AG09319 (cell line): ENCODE measurements around the gene PDHA1.

Experiments
- DNase-seq: peaks from one replicate; pipeline ENCODE4 v3.0.0-alpha.2; 2010; ENCODE audit warnings: low read depth; ENCODE audit errors: extremely low read depth
- TF ChIP-seq, protein P1 (sequence below): IDR thresholded peaks from 2 replicates; pipeline ENCODE4 v1.5.1; 2011; ENCODE audit warnings: low read depth, mild to moderate bottlenecking, inconsistent platforms, low read length, moderate library complexity

PDHA1 gene

DNA sequence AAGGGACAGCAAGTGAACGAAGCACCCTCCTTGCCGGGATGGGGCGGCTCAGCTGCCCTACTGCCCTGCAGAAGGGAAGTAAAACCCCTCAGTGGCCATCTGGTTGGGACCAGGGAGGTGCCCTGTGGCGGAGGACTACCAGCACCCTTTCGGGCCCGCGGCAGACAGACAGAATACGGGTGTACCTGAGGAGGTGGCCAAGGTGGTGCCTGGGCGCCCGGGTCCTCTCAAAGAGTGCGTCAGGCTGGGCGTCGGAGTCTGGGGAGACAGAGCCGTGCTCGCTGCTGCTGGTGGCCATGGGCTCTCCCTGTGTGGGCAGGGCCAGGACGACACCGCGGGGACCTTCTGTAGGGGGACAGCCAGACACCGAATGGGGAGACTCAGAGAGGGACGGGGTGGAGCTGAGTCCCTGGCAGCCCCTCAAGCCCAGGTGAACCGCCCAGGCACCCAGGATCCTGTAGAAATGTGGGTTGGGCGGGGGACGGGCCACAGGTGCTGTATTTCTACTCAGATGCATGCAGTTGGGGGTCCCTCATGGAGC lies 29.7 kb downstream of the PDHA1 start:
- DNase-seq = no peak

DNA sequence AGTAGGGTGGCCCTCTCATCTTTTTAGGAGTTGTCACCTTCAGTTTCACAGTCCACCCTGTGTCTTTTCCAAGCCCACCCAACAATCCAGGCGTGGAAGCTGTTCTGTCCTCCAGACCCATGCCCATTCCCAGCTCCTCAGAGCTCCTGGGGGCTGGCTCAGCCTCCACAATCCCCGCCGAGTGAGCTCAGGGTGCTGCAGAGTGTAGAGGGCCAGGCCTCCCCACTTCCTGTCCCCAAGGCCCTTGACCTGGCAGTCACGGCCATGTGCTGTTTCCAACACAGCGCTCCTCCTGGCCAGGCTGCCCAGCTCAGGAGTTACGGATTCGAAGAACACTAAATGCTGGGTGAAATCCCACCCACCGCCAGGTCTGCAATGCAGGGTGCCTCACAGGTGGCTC lies 31.8 kb downstream of the PDHA1 start:
- no peak for DNase-seq

More for the DNA sequence above, 29.7 kb downstream of the PDHA1 start:
- TF ChIP-seq, protein P1, sequence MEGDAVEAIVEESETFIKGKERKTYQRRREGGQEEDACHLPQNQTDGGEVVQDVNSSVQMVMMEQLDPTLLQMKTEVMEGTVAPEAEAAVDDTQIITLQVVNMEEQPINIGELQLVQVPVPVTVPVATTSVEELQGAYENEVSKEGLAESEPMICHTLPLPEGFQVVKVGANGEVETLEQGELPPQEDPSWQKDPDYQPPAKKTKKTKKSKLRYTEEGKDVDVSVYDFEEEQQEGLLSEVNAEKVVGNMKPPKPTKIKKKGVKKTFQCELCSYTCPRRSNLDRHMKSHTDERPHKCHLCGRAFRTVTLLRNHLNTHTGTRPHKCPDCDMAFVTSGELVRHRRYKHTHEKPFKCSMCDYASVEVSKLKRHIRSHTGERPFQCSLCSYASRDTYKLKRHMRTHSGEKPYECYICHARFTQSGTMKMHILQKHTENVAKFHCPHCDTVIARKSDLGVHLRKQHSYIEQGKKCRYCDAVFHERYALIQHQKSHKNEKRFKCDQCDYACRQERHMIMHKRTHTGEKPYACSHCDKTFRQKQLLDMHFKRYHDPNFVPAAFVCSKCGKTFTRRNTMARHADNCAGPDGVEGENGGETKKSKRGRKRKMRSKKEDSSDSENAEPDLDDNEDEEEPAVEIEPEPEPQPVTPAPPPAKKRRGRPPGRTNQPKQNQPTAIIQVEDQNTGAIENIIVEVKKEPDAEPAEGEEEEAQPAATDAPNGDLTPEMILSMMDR = no peak

DNA sequence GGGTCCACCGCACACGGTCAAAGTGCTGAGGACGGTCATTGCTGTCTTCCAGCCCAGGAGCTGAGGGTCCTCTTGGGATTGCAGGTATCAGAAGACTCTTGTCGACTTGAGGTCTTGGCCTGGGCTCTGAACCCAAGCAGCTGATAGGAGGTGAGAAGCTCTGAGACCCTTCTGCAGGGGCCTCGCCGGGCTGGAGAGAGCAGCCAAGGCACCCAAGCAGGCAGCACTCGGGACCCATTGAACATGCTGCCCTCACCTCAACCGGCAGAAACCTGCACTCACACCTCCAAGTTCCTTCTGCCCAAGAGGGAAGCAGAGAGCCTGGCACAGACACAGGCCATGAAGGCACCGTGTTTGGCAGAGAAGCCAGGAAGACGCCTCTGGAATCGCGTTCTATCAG lies 34.1 kb downstream of the PDHA1 start:
- TF ChIP-seq, protein P1 = no peak
- no peak for DNase-seq

More for the DNA sequence above, 31.8 kb downstream of the PDHA1 start:
- TF ChIP-seq, protein P1 = no peak

DNA sequence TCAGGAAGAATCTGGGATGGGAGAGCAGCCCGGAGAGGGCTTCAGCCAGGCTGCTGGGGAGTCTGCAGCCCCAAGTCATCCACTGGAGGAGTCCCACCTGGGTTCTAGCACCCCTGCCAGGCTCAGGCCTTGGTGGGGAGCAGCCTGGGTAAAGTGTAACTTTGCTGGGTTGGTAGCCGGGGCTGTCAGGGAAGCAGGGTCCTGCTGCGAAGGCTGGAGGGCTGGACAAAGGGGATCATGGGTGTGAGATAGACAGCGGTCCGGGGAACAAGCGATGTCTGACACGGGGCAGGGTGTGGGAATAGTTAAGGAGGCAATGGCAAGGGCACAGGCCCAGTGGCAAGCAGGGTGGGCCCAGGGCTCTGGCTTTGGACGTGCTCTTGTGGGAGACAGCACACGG lies 37.6 kb downstream of the PDHA1 start:
- no peak for DNase-seq
- TF ChIP-seq, protein P1 = no peak

DNA sequence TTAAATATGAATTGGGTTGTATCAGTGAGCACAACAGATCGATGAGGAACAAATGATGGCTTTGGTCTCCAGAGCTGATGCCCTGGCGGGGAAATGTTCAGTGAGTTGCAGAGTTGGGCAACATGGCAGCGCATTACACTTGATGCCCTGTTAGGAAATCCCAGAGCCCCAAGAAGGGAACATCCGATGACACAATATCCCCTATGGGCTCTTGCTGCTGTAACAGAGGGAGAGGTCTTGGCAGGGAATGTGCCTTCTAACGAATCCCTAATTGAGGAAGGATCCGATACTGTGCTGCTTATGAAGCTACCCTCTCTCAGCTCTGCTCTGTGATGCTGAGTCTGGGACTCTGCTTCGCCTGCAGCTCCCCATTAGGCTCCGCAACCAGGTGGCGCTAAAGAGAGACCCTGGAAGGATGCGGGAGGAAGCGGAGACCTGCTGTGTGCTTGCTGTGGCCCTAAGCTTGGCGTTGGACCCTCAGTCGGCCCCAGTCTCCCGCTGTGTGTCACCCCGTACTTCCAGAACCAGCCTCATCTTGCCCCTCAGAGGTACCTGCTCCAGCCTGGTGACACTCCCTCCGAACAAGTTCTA lies 38.9 kb downstream of the PDHA1 start:
- TF ChIP-seq, protein P1 = peak; percentile 43
- DNase-seq = no peak

DNA sequence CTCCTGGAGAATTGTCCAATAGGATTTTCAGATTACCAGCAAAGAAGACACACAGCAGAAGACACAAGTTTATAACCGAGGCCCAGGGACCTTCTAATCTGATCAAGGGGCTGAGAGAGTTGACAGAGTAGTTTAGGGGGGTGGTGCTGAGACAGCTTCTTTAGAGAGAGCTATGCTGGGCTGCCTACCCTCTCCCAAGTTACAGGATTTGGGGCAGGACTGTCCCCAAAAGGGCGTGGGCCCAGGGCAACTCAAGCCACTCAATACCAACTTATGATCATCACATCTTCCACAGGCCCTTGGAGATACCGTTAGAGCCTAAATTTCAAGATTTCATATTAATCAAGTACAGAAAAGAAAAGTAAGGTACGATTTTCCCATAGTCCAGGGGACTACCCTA lies 43.0 kb downstream of the PDHA1 start:
- DNase-seq = no peak
- TF ChIP-seq, protein P1 = no peak

DNA sequence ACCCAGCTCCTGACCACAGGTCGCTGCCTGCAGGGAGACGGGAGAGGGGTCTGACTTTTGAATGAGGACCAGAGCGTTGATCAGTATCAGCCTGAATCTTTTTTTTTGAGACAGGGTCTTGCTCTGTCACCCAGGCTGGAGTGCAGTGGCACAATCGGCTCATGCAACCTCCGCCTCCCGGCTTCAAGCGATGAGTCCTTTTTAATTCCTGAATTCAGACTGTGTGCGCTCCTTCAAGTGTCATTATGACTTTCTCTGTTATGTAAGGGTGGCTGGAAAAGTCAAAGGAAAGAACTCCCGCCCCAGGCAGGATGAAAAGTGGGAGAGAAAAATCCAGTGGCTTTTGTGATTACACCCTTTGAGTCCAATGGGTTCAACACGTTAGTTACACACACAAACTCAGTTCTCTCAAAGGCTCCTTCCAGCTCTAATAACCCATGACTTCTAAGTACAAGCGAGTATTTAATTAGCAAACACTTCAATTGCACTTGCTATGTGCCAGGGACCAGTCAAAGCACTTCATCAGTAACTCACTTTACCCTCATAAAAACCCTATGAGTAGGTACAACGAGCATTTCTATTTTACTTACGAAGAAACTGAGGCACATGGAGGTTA lies 44.4 kb downstream of the PDHA1 start:
- no peak for DNase-seq
- TF ChIP-seq, protein P1 = no peak
